ENCODE data around the gene PPARD. TPM values are rescaled to one million over a fixed set of nuclear protein-coding genes. Genes with fewer than 3 reads are reported as not detected.
A peak's percentile ranks its signal among the peaks of the same experiment; 100 is the strongest.

PPARD gene
- total and polyA plus RNA-seq, 2 of the 13 experiments (the other 11 are each of a cell fraction or from before 2014, with no cell fraction given) = 6.1 to 13.3 TPM

- TF ChIP-seq HNRNPH1 (optimal IDR thresholded peaks at IDR 0.05; ENCODE audit: low read depth, low read length) (no peak), ZNF772 (CRISPR knock-in tag; IDR thresholded peaks at IDR 0.05) (peak; percentile 33; the same call in 1 of the 2 replicates), ZBTB33 (CRISPR knock-in tag; IDR thresholded peaks at IDR 0.05) (no peak), ZFP37 (CRISPR knock-in tag; IDR thresholded peaks at IDR 0.05; ENCODE audit: borderline replicate concordance) (no peak; the same call in 1 of the 2 replicates), TCF7 (IDR thresholded peaks at IDR 0.05; ENCODE audit: low read depth) (no peak), ZNF362 (CRISPR knock-in tag; IDR thresholded peaks at IDR 0.05; ENCODE audit: borderline replicate concordance) (no peak), ZNF619 (CRISPR knock-in tag; IDR thresholded peaks at IDR 0.05) (peak; percentile 34), JUN (CRISPR knock-in tag; IDR thresholded peaks at IDR 0.05) (no peak), NFKB2 (CRISPR knock-in tag; IDR thresholded peaks at IDR 0.05; ENCODE audit: borderline replicate concordance) (peak; percentile 91; the same call in 1 of the 2 replicates), DPF2 (CRISPR knock-in tag; IDR thresholded peaks at IDR 0.05; ENCODE audit: borderline replicate concordance, low read depth) (no peak), MTERF4 (CRISPR knock-in tag; IDR thresholded peaks at IDR 0.05) (no peak), ZNF615 (CRISPR knock-in tag; IDR thresholded peaks at IDR 0.05; ENCODE audit: borderline replicate concordance) (no peak), ZNF263 (CRISPR knock-in tag; IDR thresholded peaks at IDR 0.05) (peak; percentile 56; the same call in 1 of the 2 replicates), ZBTB44 (CRISPR knock-in tag; IDR thresholded peaks at IDR 0.05) (no peak), FOXO1 (CRISPR knock-in tag; IDR thresholded peaks at IDR 0.05) (no peak; the same call in none of the 2 replicates), ARID2 (CRISPR knock-in tag; IDR thresholded peaks at IDR 0.05; ENCODE audit: borderline replicate concordance) (peak; percentile 70; the same call in 1 of the 2 replicates), ZSCAN12 (CRISPR knock-in tag; IDR thresholded peaks at IDR 0.05) (no peak), NFYC (CRISPR knock-in tag; IDR thresholded peaks at IDR 0.05) (peak; percentile 40; the same call in 1 of the 2 replicates), TOPORS (CRISPR knock-in tag; IDR thresholded peaks at IDR 0.05) (peak; percentile 58; the same call in 1 of the 2 replicates), ZNF513 (CRISPR knock-in tag; conservative IDR thresholded peaks at IDR 0.05) (no peak), NKX3-1 (CRISPR knock-in tag; IDR thresholded peaks at IDR 0.05) (peak; percentile 52; the same call in 1 of the 2 replicates), ZNF441 (CRISPR knock-in tag; IDR thresholded peaks at IDR 0.05; ENCODE audit: borderline replicate concordance) (peak; percentile 63; the same call in 1 of the 2 replicates)
These were observed 110.1 kb downstream of the PPARD start, which contains the start of gene FANCE (continued) for GRCh38 chr6:35452183-35453090.

Data from HepG2 (cell line).